ENCODE data around the gene CARM1. TPM values are rescaled to one million over a fixed set of nuclear protein-coding genes. Genes with fewer than 3 reads are reported as not detected.

The CARM1 gene
- polyA plus RNA-seq, 1 donor from 2014 or later: 22.3 TPM

- Histone ChIP-seq H3F3A (ENCODE audit: insufficient read depth, low read length, poor library complexity, severe bottlenecking) (no peaks in the 10 kb centered on the region), H3K4me2 (ENCODE audit: low read length) (no peak overlapping the region), H3K27ac (ENCODE audit: low read length) (no peak overlapping the region), H3K79me2 (replicated peaks; ENCODE audit: insufficient read depth, low read length) (no peaks in the 10 kb centered on the region), H4K20me1 (ENCODE audit: insufficient read depth) (no peaks in the 10 kb centered on the region), H3K9me2 (ENCODE audit: insufficient read depth, low read length) (no peaks in the 10 kb centered on the region), H3K36me3 (ENCODE audit: insufficient read depth, low read length) (no peaks in the 10 kb centered on the region), H3K4me3 (ENCODE audit: low read length) (no peak overlapping the region), H3K9me3 (ENCODE audit: low read length) (no peaks in the 10 kb centered on the region), H3K27me3 (ENCODE audit: insufficient read depth, low read depth, low read length) (no peaks in the 10 kb centered on the region), H2AFZ (ENCODE audit: low read depth, low read length) (no peak overlapping the region), H3K9ac (ENCODE audit: low read length) (no peak overlapping the region)
- TF ChIP-seq, protein P1, sequence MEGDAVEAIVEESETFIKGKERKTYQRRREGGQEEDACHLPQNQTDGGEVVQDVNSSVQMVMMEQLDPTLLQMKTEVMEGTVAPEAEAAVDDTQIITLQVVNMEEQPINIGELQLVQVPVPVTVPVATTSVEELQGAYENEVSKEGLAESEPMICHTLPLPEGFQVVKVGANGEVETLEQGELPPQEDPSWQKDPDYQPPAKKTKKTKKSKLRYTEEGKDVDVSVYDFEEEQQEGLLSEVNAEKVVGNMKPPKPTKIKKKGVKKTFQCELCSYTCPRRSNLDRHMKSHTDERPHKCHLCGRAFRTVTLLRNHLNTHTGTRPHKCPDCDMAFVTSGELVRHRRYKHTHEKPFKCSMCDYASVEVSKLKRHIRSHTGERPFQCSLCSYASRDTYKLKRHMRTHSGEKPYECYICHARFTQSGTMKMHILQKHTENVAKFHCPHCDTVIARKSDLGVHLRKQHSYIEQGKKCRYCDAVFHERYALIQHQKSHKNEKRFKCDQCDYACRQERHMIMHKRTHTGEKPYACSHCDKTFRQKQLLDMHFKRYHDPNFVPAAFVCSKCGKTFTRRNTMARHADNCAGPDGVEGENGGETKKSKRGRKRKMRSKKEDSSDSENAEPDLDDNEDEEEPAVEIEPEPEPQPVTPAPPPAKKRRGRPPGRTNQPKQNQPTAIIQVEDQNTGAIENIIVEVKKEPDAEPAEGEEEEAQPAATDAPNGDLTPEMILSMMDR (IDR thresholded peaks at IDR 0.05; ENCODE audit: poor library complexity, severe bottlenecking): no peak
- no peak for TF ChIP-seq MXI1 (conservative IDR thresholded peaks at IDR 0.05; ENCODE audit: poor library complexity, severe bottlenecking)
- no peak for TF ChIP-seq POLR2AphosphoS5 (IDR thresholded peaks at IDR 0.05)
- TF ChIP-seq SMC3 (conservative IDR thresholded peaks at IDR 0.05; ENCODE audit: poor library complexity): no peak
- TF ChIP-seq TAF1 (IDR thresholded peaks at IDR 0.05; ENCODE audit: low read depth): no peak
- no peak for TF ChIP-seq EZH2 (IDR thresholded peaks at IDR 0.05; ENCODE audit: borderline replicate concordance, insufficient read depth, low read length, poor library complexity, severe bottlenecking)
- TF ChIP-seq, protein P2, sequence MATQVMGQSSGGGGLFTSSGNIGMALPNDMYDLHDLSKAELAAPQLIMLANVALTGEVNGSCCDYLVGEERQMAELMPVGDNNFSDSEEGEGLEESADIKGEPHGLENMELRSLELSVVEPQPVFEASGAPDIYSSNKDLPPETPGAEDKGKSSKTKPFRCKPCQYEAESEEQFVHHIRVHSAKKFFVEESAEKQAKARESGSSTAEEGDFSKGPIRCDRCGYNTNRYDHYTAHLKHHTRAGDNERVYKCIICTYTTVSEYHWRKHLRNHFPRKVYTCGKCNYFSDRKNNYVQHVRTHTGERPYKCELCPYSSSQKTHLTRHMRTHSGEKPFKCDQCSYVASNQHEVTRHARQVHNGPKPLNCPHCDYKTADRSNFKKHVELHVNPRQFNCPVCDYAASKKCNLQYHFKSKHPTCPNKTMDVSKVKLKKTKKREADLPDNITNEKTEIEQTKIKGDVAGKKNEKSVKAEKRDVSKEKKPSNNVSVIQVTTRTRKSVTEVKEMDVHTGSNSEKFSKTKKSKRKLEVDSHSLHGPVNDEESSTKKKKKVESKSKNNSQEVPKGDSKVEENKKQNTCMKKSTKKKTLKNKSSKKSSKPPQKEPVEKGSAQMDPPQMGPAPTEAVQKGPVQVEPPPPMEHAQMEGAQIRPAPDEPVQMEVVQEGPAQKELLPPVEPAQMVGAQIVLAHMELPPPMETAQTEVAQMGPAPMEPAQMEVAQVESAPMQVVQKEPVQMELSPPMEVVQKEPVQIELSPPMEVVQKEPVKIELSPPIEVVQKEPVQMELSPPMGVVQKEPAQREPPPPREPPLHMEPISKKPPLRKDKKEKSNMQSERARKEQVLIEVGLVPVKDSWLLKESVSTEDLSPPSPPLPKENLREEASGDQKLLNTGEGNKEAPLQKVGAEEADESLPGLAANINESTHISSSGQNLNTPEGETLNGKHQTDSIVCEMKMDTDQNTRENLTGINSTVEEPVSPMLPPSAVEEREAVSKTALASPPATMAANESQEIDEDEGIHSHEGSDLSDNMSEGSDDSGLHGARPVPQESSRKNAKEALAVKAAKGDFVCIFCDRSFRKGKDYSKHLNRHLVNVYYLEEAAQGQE (IDR thresholded peaks at IDR 0.05; ENCODE audit: borderline replicate concordance): no peak
- no peak for TF ChIP-seq EP300 (conservative IDR thresholded peaks at IDR 0.05; ENCODE audit: poor library complexity, severe bottlenecking)
- TF ChIP-seq RAD21 (conservative IDR thresholded peaks at IDR 0.05): no peak
Observed at GRCh38 chr19:10921910-10922637, 50.7 kb downstream of the CARM1 start.

DNA sequence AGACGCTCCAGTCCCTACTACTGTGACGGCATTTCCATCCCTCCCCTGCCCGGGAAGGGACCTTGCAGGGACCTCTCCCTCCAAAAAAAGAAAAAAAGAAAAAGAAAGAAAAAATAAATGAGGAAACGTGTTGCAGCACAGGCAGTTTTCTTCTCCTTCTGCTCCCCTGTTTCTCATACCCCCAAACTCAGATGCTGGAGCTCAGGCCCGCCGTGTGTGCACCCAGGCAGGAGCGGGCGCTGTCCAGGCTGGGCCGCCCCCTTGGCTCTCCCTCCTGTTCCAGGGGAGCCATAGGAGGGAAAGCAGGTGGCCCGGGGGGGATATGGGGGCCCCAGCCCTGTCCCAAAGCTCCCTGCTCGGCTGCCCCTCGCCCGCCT, 51.3 kb downstream of the CARM1 start:
- Histone ChIP-seq H4K20me1 (ENCODE audit: insufficient read depth) (no peaks in the 10 kb centered on the region), H3K9me2 (ENCODE audit: insufficient read depth, low read length) (no peaks in the 10 kb centered on the region), H3F3A (ENCODE audit: insufficient read depth, low read length, poor library complexity, severe bottlenecking) (no peaks in the 10 kb centered on the region), H3K4me3 (ENCODE audit: low read length) (no peak overlapping the region), H3K9me3 (ENCODE audit: low read length) (no peaks in the 10 kb centered on the region), H3K4me2 (ENCODE audit: low read length) (no peak overlapping the region), H3K27ac (ENCODE audit: low read length) (no peak overlapping the region), H2AFZ (ENCODE audit: low read depth, low read length) (no peak overlapping the region), H3K27me3 (ENCODE audit: insufficient read depth, low read depth, low read length) (no peaks in the 10 kb centered on the region), H3K79me2 (replicated peaks; ENCODE audit: insufficient read depth, low read length) (peaks cover under 1% of the 10 kb centered on the region), H3K9ac (ENCODE audit: low read length) (no peak overlapping the region), H3K36me3 (ENCODE audit: insufficient read depth, low read length) (no peaks in the 10 kb centered on the region)
- no peak for TF ChIP-seq TAF1 (IDR thresholded peaks at IDR 0.05; ENCODE audit: low read depth)
- TF ChIP-seq EZH2 (IDR thresholded peaks at IDR 0.05; ENCODE audit: borderline replicate concordance, insufficient read depth, low read length, poor library complexity, severe bottlenecking): no peak
- TF ChIP-seq SMC3 (conservative IDR thresholded peaks at IDR 0.05; ENCODE audit: poor library complexity): no peak
- no peak for TF ChIP-seq EP300 (conservative IDR thresholded peaks at IDR 0.05; ENCODE audit: poor library complexity, severe bottlenecking)
- TF ChIP-seq, protein P2 (IDR thresholded peaks at IDR 0.05; ENCODE audit: borderline replicate concordance): no peak
- TF ChIP-seq MXI1 (conservative IDR thresholded peaks at IDR 0.05; ENCODE audit: poor library complexity, severe bottlenecking): no peak
- TF ChIP-seq, protein P1 (IDR thresholded peaks at IDR 0.05; ENCODE audit: poor library complexity, severe bottlenecking): no peak
- TF ChIP-seq POLR2AphosphoS5 (IDR thresholded peaks at IDR 0.05): no peak
- no peak for TF ChIP-seq RAD21 (conservative IDR thresholded peaks at IDR 0.05)

All from neural cell (in vitro differentiated cells).